IPS-NIHi7 (cell line): ENCODE results near the gene MYOM1.
"Not testable (repeated sequence)": the region's sequence is repeated elsewhere in the genome, so short reads cannot be mapped to it uniquely, and the experiment has no call there.

Experiments
- DNase-seq: peaks from one replicate; pipeline ENCODE4 v3.0.0; 2012; ENCODE audit warnings: mixed read lengths; ENCODE audit errors: extremely low spot score

Gene MYOM1

DNA sequence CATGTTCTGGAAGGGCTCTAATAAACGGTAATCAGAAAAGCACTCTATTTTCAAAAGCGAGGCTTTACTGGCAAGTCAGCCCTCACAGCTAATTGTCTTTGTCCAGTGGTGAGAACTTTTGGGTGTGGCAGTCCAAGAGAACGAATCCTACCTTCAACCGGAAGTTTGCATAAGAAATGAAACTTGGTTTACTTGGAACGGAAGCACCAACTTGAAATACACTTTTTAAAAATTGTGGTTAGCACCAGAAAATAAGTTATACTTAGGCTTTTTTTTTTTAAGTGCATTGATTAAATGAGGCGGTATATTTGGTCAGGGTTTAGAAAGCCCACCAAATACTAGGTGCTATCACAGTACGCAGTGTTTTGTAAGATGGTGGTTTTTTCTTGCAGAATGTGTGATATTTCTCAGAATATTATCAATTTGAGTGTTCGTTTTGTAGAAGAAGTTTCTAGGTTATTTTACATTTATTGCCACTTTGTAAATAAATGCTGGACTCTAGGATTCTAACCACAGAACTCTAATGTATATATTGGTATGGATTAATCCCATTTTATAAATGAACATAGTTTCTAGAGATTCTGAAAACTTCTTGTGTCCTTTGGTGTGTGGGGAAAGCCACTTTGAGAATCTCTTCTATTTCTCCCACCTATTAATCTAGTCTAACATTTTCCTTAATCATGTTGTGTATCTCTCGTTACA lies 29.0 kb upstream of the MYOM1 start:
- DNase-seq = no peak

DNA sequence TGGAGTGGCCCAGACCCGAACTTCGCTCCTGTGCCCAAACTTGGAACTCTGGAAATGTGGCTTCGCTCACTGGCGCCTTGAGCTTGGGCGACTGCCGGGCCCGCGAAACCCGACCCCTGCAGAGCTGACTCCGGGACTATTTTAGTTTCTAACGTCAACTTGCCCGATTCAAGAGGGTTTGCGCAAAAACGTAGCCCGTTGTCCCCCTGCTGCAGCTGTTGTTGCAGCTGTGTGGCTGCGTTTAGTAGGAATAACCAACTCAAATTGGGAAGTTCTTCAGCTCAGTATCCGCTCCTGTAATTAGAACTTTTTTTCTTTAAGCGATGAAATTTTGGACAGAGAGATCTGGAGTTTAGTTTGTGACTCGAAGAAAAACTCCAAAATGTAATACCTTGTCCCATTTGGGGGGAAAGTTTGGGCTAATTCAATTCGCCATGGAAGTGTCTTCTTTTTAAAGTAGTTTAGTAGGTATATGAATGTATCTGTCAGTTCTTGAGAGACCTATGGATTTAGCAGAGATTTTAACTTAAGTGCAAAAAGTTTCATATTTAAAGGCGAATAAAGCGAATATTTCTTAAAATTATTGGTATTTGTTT lies 28.4 kb upstream of the MYOM1 start:
- no peak for DNase-seq

DNA sequence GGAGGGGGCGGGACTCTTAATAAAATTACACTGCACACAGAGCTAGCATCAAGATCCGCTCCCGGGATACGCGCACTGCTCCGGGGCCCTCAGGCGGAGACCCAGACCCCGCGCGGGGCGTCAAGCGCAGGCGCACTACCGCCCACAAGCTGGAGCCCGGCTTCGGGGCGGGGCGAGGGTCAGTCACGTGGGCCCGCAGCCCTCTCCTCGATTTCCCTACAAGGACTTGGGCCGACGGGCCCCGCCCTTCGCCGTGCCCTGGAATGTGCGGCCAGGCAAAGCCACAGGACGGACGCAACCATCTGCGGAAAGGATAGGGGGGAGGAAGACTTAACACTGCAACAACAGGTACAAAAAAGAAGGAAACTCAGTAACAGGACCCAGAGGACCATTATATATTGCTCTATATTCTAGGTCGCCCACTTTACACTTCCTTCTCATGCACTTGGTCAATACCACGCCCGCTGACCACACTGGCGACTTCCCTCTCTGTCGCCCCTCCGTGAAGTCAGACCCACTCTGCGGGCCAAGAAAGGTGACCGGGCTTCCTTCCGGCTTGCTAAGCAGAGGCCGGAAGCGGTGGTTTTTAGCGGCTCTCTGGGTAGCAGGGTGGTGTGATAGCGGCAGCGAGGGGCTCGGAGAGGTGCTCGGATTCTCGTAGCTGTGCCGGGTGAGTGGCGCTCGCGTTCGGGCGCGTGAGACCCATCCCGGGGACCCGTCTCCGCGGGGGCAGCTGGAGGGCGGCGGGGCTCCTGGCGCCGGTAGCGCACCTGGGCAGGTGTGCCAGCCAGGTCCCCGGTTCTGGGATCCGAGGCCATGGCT lies 27.7 kb upstream of the MYOM1 start, which contains the start of gene MYL12A:
Gene MYL12A (plus strand): TSS at position 562 of the 822 bp plus-strand sequence. CDS start 5,447 bp downstream, outside the sequence.
- peak; percentile 97 for DNase-seq

DNA sequence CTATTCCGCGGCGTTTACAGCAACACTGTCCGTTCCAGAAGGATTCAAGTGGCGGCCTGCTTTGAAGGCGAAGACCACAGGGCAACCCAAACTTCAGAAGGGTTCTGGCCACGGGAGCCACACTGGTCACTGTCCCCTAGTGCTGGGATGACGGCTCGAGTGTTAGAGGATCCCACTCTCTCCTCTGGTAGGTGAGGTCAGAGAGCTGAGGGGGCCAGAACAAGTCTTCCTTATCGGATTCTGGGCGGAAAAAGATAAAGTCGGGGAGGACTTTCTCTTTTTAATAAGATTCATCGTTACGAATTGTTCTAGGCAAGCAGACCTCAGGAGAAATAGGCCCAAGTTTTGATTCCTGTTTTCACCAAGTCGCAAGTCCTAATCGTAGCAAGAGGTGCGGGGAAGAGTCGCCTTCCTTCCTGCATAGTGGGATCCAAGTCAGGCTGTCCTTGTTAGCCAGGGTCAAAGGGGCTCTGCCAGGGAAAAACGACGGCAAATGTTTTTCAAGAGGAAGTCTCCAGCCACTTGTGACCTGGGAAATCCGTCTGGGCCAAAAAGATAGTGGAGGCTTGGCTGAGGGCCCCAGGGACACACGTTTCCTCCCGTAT lies 27.0 kb upstream of the MYOM1 start:
- no peak for DNase-seq

DNA sequence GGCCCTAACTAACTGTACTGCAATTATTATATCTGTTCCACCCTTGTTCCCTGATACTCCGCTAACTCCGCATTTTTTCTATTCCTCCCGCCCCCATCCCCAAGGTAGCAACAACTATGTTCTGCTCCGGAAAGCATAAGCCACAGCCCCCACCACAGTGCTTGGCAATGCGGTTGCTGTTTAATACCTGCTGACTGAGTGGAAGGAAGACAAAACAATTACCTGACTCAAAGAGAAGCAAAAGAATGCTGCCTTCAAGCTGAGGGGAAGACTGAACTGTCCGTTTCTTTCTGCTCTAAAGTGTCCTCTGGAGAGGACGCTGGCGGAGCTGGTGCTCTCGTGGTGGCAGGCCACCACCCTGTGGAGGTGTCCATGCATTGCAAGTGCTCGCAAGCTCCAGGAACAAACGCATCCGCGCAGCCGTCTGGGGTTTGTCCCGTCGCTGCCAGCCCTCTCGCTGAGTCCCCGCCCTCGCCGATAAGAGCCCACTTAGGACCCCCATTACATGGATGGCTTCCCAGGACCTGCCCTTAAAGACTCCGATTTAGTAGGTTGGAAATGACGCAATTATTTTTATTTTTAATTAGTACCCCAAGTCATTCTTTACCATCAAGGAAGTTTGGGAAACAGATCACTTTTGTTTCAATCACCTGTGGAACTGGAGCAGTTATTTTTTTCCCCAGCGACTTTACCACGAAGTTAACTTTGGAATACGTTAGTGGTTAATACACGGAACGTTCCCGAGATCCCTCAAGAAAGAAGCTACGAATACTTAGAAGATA lies 26.3 kb upstream of the MYOM1 start:
- peak; percentile 79 for DNase-seq

DNA sequence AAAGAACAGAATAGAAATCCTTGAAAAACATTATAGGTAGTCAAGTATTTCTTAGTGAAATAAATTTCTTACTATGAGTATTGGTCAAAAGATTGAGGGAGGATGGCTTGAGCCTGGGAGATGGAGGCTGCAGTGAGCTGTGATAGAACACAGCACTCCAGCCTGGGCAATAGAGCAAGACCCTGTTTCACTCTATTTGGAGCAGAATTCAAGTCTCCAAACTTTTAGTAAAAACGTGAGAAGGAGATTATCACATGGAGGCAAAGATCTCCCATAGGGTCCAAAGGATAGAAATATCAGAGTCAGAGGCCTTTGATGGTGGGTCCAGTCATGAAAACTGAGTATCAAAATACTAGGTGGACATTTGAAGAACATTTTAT lies 25.4 kb upstream of the MYOM1 start:
- DNase-seq = no peak

DNA sequence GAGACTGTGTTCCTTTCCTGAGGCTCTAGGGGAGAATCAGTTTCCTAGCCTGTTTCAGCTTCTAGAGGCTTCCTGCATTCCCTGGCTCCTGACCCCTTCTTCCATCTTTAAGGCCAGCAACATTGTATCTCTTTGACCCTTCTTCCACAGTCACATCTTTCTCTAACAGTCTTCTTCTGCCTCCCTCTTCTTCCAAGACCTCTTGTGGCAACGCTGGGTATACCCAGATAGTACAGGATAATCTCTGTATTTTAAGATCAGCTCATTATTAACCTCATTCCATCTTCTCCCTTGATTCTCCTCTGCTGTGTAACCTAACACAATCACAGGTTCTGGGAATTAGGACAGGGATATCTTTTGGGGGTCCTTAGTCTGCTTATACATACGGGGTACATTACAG lies 19.0 kb upstream of the MYOM1 start:
- no peak for DNase-seq

DNA sequence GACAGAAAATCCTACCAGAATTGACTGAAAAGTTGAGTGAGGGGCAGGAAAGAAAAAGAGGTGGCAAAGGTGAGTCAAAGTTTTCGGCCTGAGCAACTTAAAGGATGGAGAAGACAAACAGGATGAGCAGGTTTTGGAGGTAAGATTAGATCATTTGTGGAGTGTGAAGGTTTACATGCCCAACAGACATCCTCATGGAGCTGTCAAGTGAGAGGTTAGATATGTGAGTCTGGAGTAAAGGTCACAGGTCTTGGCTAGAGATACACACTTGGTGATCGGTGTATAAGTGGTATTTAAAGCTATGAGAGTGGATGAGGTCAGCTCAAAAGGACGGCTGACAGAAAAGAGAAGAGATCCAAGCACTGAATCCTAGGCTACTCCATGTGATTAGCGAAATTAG lies 16.7 kb upstream of the MYOM1 start:
- no peak for DNase-seq

DNA sequence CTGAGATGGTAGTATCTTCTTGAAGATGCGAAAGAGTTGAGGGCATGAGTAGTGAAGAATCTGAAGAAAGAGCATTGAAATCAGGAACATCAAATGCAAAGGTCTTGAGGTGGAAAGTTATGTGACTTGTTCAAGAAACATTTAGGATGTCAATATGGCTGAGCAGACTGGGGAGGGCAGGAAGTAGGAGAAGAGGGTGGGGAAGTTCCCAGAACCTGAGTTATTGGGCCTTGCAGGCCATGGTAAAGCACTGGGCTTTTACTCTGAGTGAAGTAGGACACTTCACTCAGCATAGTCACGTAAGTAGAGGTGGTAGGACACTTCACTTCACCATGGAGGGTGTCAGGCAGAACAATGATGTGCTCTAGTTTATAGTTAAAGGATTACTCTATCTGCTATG lies 16.1 kb upstream of the MYOM1 start:
- DNase-seq = no peak

DNA sequence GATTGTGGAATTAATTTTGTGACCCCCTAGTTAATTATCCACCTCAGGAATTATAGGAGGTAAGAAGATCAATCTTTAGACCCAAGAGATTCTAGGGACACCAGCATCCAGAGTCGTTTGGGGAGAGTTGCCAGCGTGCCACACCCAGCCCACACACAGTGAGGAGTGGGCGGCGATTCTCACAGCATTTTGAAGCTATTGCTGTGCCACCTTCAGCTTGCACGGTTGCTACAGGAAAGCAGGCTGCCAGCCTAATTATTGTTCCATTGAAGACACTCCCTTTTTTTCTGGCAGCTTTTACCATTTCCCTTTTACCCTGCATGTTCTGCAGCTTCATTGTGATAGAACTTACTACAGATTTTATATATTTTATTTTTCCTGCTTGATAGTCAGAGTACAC lies 14.7 kb upstream of the MYOM1 start:
- DNase-seq = no peak

DNA sequence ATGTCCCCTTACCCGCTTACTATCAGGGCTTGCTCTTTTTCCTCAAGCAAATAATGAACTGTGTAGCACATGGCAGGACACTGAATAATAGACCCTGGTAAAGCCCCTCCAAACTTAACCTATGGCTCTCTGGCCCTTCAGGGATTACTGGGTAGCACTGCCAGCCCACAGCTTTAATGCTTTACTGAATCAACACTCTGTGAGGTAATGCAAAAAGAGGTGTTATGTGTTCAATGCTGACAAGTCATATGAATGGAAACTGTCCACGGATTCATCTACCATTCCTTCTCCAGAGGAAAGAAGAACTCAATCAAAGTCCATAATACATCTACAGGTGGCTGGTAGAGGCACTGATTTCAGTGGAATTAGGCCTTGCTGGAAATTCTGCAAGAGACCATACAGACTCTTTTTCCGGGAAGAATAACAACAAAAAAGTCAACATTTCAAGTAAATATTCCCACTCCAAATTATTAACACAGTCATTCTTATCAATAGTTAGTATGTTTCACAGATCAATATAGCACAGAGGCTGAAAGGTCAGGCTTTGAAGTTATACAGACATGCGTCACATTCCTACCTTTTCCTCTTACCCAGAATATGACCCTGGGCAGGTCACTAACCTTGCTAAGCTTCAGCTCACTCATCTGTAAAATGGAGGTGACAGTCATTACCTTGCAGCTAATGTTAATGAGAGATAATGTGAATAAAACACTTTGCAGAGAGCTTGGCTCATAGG lies 13.8 kb upstream of the MYOM1 start:
- no peak for DNase-seq

DNA sequence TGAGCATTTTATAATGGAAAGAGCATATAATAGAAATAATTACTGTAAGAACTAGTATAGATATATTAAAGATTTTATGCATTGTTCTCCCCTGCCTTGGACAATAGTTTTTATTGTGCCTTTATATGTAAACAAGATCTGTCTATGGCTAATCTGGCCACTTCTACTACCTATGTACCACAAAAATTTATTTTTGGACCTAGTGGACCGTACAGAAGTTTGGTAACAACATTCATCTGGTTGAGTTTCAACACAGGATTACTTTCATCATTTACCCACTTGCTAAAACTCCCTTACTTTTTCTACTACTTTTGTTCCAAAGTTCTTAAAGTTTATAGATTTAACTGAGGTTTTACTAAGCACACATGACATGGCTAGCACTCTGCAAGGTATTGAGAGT lies 13.2 kb upstream of the MYOM1 start:
- DNase-seq = no peak

DNA sequence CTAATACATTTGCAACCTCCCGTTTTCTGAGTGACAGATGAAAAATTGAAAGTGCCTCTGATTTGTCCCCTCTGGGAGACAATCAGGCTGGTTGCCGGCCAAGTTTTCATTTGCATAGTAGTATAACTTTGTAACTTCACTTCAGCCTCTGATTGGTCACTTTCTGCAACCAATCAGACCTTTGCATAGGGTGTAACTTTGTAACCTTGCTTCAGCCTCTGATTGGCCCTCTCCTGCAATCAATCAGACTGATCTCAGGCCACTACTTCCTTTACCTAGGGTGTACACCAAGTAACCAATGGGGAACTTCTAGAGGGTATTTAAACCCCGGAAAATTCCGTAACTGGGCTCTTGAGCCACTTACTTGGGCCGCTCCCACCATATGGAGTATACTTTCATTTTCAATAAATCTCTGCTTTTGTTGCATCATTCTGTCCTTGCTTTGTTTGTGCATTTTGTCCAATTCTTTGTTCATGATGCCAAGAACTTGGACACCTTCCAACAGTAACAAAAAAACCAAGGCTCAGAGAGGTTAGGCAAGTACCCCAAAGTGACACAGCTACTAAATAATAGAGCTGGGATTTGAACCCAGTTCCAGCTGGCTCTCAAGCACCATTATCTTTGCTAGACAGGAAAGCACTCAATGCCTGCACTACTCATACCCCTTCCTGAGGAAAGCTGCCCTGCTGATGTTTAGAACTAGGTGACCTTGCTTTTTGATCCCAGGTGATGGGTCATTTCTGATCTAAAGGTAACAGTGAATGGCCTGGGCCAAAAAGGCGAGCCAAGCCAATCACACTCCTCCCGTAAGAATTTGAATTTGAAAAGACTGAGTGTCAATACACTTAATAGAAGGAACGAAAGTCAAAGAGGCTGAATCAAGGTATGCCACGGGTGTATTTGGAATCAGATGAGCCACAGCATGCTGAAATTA lies 10.9 kb upstream of the MYOM1 start:
- no peak for DNase-seq

DNA sequence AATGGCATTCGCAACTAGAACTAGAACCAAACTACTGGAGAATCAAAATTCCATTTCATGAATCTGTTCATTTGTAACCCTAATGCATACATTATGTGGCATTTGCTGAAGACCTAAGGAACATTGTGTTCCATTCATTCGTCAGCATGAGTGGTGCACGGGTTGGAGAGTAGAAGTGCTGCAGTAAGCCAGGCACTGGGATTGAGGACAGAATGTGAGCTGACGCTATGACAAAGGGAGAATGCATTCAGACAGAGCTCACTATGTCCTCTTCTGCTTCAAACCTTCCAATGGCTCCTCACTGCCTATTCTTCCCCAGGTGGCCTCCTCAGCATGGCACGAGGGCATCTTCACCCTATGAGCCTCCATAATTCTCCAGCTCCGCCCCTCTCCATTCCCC lies 6.3 kb upstream of the MYOM1 start:
- no peak for DNase-seq

DNA sequence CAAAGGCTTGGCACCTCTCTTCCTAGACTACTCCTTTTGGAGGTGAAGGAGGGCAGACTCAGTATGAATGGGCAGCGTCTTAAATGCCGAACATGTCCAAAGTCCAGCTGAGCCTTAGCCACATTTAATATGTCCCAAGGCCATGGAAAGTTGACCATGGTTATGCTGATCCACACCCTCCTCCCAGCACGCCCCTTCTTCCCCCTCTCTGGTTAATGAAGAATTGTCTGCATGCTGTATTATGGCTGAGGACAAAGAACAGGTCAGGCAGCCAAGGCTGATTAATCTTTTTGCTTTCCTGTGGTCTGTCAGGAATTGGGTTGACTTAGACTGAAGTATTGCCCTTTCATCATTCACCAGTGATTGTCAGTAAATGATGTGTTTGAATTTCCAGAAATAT lies 5.8 kb upstream of the MYOM1 start:
- no peak for DNase-seq

DNA sequence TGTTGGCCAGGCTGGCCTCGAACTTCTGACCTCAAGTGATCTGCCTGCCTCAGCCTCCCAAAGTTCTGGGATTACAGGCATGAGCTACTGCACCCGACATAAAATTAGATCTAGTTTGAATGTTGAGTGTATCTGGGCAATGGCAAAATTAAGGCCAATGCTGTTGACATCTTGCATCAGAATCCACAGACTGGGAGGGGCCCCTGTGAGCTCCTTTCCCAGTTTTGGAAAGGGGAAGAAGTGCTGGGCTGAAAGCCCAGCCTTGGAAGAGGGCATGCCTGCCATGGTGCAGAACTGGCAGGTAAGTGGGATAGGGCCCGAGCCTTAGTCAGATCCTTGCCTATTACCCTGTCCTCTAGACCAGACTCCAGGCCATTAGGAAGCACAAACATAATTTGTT lies 4.5 kb upstream of the MYOM1 start:
- no peak for DNase-seq

DNA sequence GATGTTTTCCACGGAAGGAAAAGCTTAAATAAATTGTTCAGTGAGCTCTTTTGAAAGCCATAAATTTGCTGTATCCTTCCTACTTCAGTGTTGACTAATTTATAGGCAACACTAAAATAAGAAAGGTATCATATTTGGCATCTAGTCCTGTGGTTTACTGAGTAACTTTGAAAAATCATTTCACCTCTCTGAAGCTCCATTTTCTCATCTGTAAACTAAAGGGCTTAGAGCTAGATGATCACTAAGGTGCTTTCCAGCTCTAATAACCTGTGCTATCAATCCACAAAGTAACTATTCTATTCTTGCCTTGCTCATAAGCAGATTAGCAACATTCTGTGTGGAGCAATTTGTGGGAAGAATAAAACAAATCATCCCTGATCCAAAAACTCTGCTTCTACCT lies 3.6 kb upstream of the MYOM1 start:
- no peak for DNase-seq

DNA sequence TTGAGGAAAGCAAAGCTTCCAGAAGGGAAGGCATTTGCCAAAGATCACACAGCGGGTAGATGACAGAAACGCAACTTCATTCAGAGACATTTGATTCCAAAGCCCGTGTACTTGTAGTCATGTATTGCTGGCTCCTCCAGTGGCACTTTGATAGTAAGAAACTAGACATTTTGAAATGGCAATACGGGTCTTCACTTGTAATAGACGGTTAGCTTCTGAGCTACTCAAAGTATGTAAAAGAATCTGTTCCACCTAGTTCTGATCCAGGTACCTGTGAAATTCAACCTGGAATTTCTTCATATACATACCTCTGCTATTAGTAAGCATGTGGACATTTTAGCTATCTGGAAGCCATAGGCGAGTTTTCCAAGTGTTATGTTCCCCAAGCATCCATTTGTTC lies 1.7 kb upstream of the MYOM1 start:
- DNase-seq = no peak

DNA sequence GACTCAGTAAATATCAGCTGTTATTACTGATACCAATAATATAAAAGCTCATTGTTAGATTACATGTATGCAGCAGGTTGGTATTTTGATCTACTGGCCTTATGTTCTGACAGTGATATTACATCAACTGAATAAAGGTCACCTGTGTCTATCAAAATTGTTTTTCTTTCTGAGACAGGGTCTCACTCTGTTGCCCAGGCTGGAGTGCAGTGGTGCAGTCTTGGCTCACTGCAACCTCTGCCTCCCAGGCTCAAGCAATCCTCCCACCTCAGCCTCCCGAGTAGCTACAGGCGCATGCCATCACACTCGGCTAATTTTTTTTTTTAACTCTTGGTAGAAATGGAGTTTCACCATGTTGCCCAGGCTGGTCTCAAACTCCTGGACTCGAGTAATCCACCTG lies 1.1 kb upstream of the MYOM1 start:
- DNase-seq = not testable (repeated sequence)

DNA sequence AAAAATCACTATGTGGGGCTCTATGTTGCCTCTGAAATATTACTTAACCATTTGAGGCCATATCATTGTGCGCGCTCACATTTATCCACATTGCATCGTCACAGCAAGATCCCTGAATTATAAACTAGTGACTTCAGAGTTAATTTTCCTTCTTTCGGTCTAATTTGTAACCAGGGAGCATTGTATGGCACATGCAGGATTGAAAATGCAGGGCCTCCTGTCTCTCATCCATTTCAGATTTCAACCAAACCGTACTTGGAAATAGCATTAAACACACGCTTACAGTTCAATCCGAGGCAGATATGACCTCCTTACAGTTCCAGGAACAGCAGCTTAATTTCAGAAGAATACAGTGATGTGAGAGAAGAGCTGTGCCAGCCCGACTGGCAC lies 532 bp downstream of the MYOM1 start:
- DNase-seq = no peak
